K562 (cell line): Measurements from ENCODE around the gene FASN. TPM values are rescaled to one million over a fixed set of nuclear protein-coding genes. Genes with fewer than 3 reads are reported as not detected.

Experiments used
- ARHGAP35 ChIP-seq: fragments of 450-650 bp; IDR thresholded peaks from 2 replicates; pipeline ENCODE4 v1.6.1; 2018; ENCODE audit not compliant: partially characterized antibody
- DPF2 ChIP-seq: fragments of 450-650 bp; IDR thresholded peaks from 2 replicates; pipeline ENCODE4 v1.6.1; 2016
- E2F4 ChIP-seq: sonication (generic); formaldehyde crosslinking; IDR thresholded peaks from 2 replicates; pipeline ENCODE4 v1.8.0; 2022; ENCODE audit warnings: mild to moderate bottlenecking, low read depth, missing genetic modification reagents
- GTF2F1 ChIP-seq: IDR thresholded peaks from 2 replicates; pipeline ENCODE4 v1.6.1; 2011; ENCODE audit warnings: low read depth, low read length, improper control_type of control experiment
- HDAC1 ChIP-seq, 2 experiments: fragments of 450-650 bp; IDR thresholded peaks; 2 replicates each; pipeline ENCODE4 v1.6.1; 2016 to 2017; ENCODE audit warnings: inconsistent platforms in 1 of 2, mild to moderate bottlenecking in 1 of 2, moderate library complexity in 1 of 2
- ILF3 ChIP-seq: fragments of 450-650 bp; IDR thresholded peaks from 2 replicates; pipeline ENCODE4 v1.6.1; 2018; ENCODE audit warnings: antibody characterized with exemption, mild to moderate bottlenecking, moderate library complexity, borderline replicate concordance
- IRF9 ChIP-seq: fragments of 450-650 bp; IDR thresholded peaks from 2 replicates; pipeline ENCODE4 v1.6.1; 2016; ENCODE audit warnings: missing biosample characterization, missing genetic modification characterization
- MTA1 ChIP-seq: fragments of 450-650 bp; IDR thresholded peaks from 2 replicates; pipeline ENCODE4 v1.6.1; 2017; ENCODE audit warnings: borderline replicate concordance
- NFATC3 ChIP-seq: fragments of 450-650 bp; IDR thresholded peaks from 2 replicates; pipeline ENCODE4 v1.6.1; 2017; ENCODE audit warnings: mild to moderate bottlenecking
- RBBP5 ChIP-seq: fragments of 200-600 bp; sonication (generic); IDR thresholded peaks from 2 replicates; pipeline ENCODE4 v1.6.1; 2012; ENCODE audit warnings: borderline replicate concordance, mild to moderate bottlenecking, low read length, control low read depth, inconsistent platforms; ENCODE audit not compliant: insufficient read depth, poor library complexity, severe bottlenecking
- RBM34 ChIP-seq: fragments of 200-400 bp; formaldehyde crosslinking; IDR thresholded peaks from 2 replicates; pipeline ENCODE4 v1.6.1; 2018; ENCODE audit warnings: low read length, borderline replicate concordance; ENCODE audit not compliant: insufficient read depth
- SMARCB1 ChIP-seq: IDR thresholded peaks from 2 replicates; pipeline ENCODE4 v1.6.1; 2011; ENCODE audit warnings: improper control_type of control experiment, low read depth; ENCODE audit not compliant: insufficient read length
- SNAPC5 ChIP-seq: fragments of 250-450 bp; sonication (Bioruptor Pico); IDR thresholded peaks from 2 replicates; pipeline ENCODE4 v1.8.0; 2021; ENCODE audit warnings: moderate library complexity, mild to moderate bottlenecking, inconsistent platforms
- STAG1 ChIP-seq: sonication (generic); formaldehyde crosslinking; IDR thresholded peaks from 2 replicates; pipeline ENCODE4 v1.5.0; 2020; ENCODE audit warnings: missing genetic modification reagents, borderline replicate concordance
- TAF1 ChIP-seq: IDR thresholded peaks from 2 replicates; pipeline ENCODE4 v1.6.1; 2011; ENCODE audit warnings: mild to moderate bottlenecking, low read length, moderate library complexity; ENCODE audit not compliant: insufficient read depth, control insufficient read depth, severe bottlenecking; ENCODE audit errors: extremely low read depth
- TARDBP ChIP-seq: fragments of 450-650 bp; IDR thresholded peaks from 2 replicates; pipeline ENCODE4 v1.6.1; 2016
- THRA ChIP-seq: fragments of 450-650 bp; IDR thresholded peaks from 2 replicates; pipeline ENCODE4 v1.6.1; 2017; ENCODE audit warnings: mild to moderate bottlenecking, moderate library complexity
- ZBTB11 ChIP-seq, 3 experiments: fragments of 200-800 bp in 1 of 3; fragments of 250-450 bp in 1 of 3; fragments of 450-650 bp in 1 of 3; sonication (Bioruptor Pico) in 1 of 3; sonication (Bioruptor generic) in 1 of 3; formaldehyde crosslinking in 1 of 3; IDR thresholded peaks; 2 replicates each; pipeline versions ENCODE4 v1.6.1 to v1.8.0; 2016 to 2022; ENCODE audit warnings: mild to moderate bottlenecking in 2 of 3, missing genetic modification characterization in 2 of 3, missing compliant biosample characterization in 1 of 3, moderate library complexity in 1 of 3
- ZNF584 ChIP-seq: fragments of 200-800 bp; sonication (Bioruptor generic); IDR thresholded peaks from 2 replicates; pipeline ENCODE4 v1.6.1; 2016; ENCODE audit warnings: low read depth, mild to moderate bottlenecking, missing genetic modification characterization, missing compliant biosample characterization
- ZNF668 ChIP-seq: fragments of 250-450 bp; sonication (Bioruptor Pico); IDR thresholded peaks from 2 replicates; pipeline ENCODE4 v1.8.0; 2022; ENCODE audit warnings: mild to moderate bottlenecking, inconsistent platforms
- polyA plus RNA-seq, 8 experiments: library from polyadenylated mRNA; depleted of rRNA in 4 of 8; stranded (reverse) in 5 of 8; unstranded in 3 of 8; fragments of >200 nt; fragmentation: Nextera tagmentation in 2 of 8; fragmentation: Illumina TruSeq in 1 of 8; extraction: Ambion mirVana in 2 of 8; extraction: Trizol in 1 of 8; gene quantifications; 2 replicates each; pipeline versions ENCODE4 v1.2.1 to v1.2.3, GENCODE V29; 2011 to 2014; ENCODE audit warnings: inconsistent platforms in 1 of 8, missing spikeins in 1 of 8
- total RNA-seq, 7 experiments: library from RNA; depleted of rRNA in 6 of 7; stranded (reverse); fragments of >200 nt in 6 of 7; fragmentation: Illumina TruSeq in 2 of 7; extraction: Trizol in 2 of 7; gene quantifications; 2 replicates each; pipeline versions ENCODE4 v1.2.1 to v1.2.3, GENCODE V29; 2011 to 2021; ENCODE audit warnings: low replicate concordance in 1 of 7

Gene FASN
- total and polyA plus RNA-seq, 9 of the 15 experiments (the other 6 are each of a cell fraction or from before 2014, with no cell fraction given): 0.15 to 663 (median 49.9) TPM

GRCh38 chr17:82098939-82099763, 1.1 kb upstream of the FASN start (continued):
- no peak for TF ChIP-seq ZBTB11 (CRISPR knock-in tag; IDR thresholded peaks at IDR 0.05)
- peak in 1 of 2 experiments; percentile 68; a peak in 2 of 4 replicates for TF ChIP-seq HDAC1 (IDR thresholded peaks at IDR 0.05)
- TF ChIP-seq TARDBP: no peak
- no peak for TF ChIP-seq ZNF668 (CRISPR knock-in tag)
- TF ChIP-seq ARHGAP35: no peak
- TF ChIP-seq GTF2F1: no peak
- TF ChIP-seq STAG1 (CRISPR knock-in tag): peak; percentile 46; the same call in 1 of the 2 replicates
- no peak; the same call in 1 of the 2 replicates for TF ChIP-seq E2F4
- peak; percentile 3; the same call in 1 of the 2 replicates for TF ChIP-seq ZNF584 (CRISPR knock-in tag)
- no peak for TF ChIP-seq SNAPC5 (CRISPR knock-in tag)
- TF ChIP-seq THRA: no peak
- TF ChIP-seq SMARCB1: no peak
- TF ChIP-seq TAF1: no peak
- TF ChIP-seq RBBP5: peak; percentile 67
- no peak for TF ChIP-seq ILF3
- TF ChIP-seq DPF2: peak; percentile 19; the same call in 1 of the 2 replicates
- TF ChIP-seq MTA1: no peak
- TF ChIP-seq NFATC3: no peak
- TF ChIP-seq RBM34: no peak; the same call in 1 of the 2 replicates
- TF ChIP-seq IRF9 (tag): no peak
